Peyer's patch (tissue), 4 donors: ENCODE results near the gene SLC35E2B.
"Not testable (repeated sequence)": the region's sequence is repeated elsewhere in the genome, so short reads cannot be mapped to it uniquely, and the experiment has no call there.

ENCODE experiments used
- CTCF ChIP-seq, 6 experiments: fragments of 450-650 bp in 4 of 6; fragments of 200-600 bp in 2 of 6; sonication (generic) in 1 of 6; IDR thresholded peaks; one replicate each; pipeline ENCODE4 v1.5.1; 2017 to 2019; ENCODE audit warnings: antibody characterized with exemption in 6 of 6, mild to moderate bottlenecking in 3 of 6, moderate library complexity in 1 of 6
- POLR2A ChIP-seq, 2 donors: fragments of 450-650 bp; IDR thresholded peaks; one replicate each; pipeline ENCODE4 v1.5.1; 2017; ENCODE audit warnings: antibody characterized with exemption in 2 of 2, mild to moderate bottlenecking in 2 of 2, moderate library complexity in 2 of 2

GRCh38 chr1:1738799-1739337 is 46.3 kb upstream of the SLC35E2B start:
- not testable (repeated sequence) for TF ChIP-seq POLR2A, CTCF (IDR thresholded peaks at IDR 0.05)
